AML-193 (cell line): ENCODE results near the gene SLC43A1.

Source experiments
- DNase-seq, 2 experiments: peaks; one replicate each; lab custom pipeline; 2025; lab: John Stamatoyannopoulos, UW

SLC43A1 gene

GRCh38 chr11:57479021-57479663 lies 36.4 kb downstream of the SLC43A1 start:
- DNase-seq: no peak

DNA sequence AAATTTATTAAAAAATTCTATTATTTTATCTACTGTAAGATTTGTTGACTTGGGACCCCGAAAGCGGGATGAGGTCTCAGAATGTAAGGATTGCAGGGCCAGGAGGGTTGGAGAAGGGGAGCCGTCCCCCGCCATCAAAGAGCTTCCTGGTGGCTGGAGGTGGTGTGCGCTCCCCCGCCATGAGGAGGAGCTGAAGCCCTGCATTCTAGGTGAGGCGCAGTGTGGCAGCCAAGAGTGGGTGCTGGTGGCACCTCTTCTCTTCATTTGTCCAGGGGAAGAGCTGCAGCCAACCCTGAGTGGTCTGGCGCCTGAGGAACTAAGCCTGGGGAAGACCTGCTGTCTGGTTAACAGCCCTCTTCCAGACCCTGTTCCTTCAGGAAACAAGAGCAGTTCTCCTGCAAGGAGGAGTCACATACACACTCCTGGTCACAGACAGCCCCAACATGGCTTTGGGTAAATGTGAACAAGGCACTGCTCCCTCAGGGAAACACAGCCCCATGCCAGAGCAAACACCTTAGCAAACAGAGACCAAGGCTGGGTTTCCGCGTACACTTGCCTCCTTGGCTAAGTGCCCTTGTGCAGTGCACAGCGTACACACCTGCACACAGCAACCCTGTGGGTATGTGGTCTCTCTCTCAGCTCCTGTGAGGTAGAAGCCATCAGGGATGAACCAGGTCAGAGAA lies 37.9 kb downstream of the SLC43A1 start:
- DNase-seq: no peak

GRCh38 chr11:57476757-57477506 lies 38.6 kb downstream of the SLC43A1 start:
- DNase-seq: peak; percentile 59 to 63

DNA sequence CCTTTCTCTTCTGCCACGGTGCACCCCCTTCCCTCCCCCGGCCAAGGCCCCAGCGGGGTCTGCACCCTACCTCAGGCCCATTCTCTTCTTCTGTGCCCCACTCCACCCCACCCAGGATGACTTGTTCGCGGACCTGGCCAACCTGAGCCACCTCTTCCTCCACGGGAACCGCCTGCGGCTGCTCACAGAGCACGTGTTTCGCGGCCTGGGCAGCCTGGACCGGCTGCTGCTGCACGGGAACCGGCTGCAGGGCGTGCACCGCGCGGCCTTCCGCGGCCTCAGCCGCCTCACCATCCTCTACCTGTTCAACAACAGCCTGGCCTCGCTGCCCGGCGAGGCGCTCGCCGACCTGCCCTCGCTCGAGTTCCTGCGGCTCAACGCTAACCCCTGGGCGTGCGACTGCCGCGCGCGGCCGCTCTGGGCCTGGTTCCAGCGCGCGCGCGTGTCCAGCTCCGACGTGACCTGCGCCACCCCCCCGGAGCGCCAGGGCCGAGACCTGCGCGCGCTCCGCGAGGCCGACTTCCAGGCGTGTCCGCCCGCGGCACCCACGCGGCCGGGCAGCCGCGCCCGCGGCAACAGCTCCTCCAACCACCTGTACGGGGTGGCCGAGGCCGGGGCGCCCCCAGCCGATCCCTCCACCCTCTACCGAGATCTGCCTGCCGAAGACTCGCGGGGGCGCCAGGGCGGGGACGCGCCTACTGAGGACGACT lies 39.3 kb downstream of the SLC43A1 start:
- peak; percentile 26 to 44 for DNase-seq

GRCh38 chr11:57475671-57476046 lies 39.8 kb downstream of the SLC43A1 start:
- DNase-seq: no peak

DNA sequence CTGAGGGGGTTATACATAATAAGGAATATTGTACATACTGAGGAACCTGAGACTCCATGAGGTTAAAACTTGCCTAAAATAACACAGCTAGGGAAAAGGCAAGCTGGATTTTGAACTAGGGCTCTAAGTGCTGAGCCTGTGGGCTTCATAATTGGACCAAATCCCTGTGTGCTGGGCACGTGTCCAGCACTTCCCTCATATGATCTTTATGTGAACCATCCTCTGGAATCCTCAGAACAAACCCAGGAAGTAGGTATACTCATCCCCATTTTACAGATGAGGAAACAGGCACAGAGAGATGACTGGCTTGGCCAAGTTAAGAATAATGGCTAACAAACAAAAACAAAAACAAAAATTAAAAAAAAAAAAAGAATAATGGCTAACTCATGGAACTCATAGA lies 40.3 kb downstream of the SLC43A1 start:
- DNase-seq: no peak

GRCh38 chr11:57474803-57475115 lies 40.7 kb downstream of the SLC43A1 start:
- no peak for DNase-seq

DNA sequence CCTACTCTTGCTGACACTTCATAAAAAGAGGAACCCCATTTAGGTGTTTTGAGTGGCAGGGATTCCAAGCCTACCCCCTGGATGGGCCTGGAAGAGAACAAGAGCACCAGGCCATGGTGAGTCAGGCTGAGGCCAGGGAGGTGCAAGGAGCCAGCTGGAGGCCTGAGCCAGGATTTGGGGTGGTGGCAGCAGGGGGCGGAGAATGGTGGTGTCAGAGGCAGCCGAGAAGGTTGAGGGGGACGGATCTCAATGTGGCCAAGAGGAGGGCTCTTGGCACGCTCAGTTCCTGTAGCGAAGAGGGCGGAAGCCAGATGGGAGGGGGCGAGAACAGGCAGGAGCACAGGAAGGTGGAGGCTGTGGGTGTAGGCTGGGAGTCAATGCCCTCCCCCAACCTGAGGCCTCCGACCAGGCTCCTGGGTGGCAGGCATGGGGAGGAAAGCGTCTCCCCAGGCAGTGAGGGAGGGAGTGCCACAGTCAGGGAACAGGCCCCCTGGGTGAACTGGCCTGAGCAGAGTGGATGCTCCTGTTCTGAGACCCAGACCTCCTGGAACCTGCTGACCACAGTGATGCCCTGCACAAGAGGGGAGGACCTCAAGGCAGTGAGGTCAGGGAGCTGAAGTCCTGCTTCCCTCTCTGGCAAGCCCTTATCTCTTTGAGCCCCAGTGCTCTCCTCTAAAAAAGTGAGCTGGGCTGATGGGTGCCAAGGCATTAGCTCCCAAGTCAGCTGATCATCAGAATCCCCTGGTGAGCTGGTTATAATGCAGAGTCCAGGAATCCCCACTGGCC lies 41.3 kb downstream of the SLC43A1 start:
- DNase-seq: peak; percentile 56 to 58

DNA sequence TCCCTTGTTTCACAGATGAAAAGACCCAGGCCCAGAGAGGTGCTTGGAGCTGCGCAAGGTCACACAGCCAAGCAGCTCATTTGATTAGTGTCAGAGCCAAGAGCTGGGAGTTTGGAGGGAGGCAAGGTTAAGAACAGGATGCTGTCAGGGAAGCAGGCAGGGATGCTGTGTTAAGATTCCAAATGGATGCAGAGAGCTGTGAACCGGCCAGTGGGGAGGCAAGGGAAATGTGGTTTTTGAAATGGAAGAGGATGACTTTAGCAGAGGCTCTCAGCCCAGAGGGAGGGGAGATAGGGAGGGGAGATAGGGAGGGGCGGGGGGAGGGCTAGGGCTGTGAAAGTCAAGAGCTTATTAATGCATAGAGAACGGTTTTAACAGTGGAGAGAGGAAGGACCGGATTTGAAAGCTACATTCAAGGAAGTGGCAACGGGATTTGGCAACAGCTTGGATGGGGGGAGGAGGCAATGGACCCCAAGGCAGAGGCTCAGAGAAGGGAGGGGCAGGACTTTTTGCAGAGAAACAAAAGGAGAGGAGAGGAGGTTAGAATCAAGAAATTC lies 42.1 kb downstream of the SLC43A1 start:
- DNase-seq: peak; percentile 45 to 51

DNA sequence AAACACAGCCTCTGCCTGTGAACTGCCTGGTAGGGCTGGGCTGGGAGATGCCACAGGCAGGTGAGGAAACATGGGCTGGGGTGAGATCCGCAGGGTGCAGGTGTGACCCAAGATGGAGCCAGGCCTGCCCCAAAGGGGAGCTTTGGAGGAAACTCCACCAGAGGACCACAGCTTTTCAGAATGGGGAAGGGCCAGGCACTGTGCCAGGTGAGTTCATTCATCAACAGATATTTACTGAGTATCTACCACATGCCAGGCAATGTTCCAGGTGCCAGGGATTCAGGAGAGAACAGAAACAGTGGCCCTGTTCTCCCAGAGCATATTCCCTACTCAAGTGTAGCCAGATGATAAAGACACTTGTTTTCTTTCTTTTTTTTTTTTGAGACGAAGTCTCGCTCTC lies 44.0 kb downstream of the SLC43A1 start:
- DNase-seq: no peak

DNA sequence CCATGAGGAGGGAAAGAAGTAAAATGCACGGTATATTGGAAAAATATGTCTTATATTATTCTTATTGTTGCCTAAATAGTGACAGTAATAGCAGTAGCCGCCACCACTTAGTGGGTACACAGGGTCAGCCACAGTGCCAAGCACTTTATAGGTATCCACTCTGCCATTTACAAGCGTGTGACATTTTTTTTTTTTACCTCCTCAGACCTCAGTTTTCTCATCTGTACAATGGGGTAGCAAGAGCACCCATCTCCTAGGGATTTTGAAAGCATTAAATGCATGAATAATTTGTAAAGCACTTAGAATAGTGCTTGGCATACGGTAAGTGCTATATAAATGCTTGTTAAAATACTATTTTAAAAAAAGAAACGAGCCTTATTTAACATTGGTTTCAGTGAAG lies 46.2 kb downstream of the SLC43A1 start:
- DNase-seq: no peak

DNA sequence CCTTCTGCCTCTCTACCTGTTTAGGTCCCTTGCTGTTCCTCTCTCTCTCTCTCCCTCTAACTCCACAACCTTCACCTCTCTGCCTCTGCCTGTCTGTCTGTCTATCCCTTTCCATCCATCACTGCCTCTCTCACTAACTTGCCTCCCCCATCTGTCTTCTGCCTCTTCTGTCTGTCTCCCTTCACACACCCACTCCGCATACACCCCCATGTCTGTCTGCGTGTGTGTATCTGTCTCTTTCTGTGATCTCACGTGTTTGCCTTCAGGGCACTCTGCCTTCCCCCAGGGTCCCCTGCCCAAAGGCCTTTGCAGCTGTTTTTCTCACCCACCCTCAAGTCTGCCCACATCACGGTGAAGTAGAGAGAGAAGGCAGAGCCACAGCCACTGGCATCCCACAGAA lies 47.2 kb downstream of the SLC43A1 start:
- DNase-seq: no peak

- DNase-seq: no peak
These were observed 47.9 kb downstream of the SLC43A1 start for GRCh38 chr11:57467508-57468157.

DNA sequence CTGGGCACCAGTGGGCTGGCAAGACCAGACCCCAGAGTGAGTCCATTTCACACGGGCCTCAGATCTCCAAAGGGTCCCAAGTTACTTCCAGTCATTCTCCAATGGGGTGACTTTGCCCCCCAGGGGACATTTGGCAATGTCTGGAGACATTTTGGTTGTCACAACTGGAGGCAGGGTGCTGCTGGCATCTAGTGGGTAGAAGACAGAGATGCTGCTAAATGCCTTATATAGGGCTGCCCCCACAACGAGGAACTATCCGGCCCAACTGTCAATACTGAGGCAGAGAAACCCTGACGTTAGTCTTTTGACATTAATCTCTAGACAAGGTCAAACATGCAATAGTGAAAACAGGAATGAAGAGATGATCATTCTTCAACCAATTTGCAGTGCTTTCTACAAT lies 48.8 kb downstream of the SLC43A1 start:
- DNase-seq: no peak

- no peak for DNase-seq
These were observed 50.8 kb downstream of the SLC43A1 start for GRCh38 chr11:57464539-57465181.

- DNase-seq: no peak
These were observed 51.6 kb downstream of the SLC43A1 start for GRCh38 chr11:57463671-57464538.

- no peak for DNase-seq
These were observed 52.9 kb downstream of the SLC43A1 start for GRCh38 chr11:57462597-57462996.

GRCh38 chr11:57461841-57462489 lies 53.5 kb downstream of the SLC43A1 start:
- no peak for DNase-seq
